GM18517 (cell line): ENCODE results near the gene SLC11A2.
"Not testable (repeated sequence)": the region's sequence is repeated elsewhere in the genome, so short reads cannot be mapped to it uniquely, and the experiment has no call there.

Source experiments
- ATAC-seq: cut with Tn5 transposase; IDR thresholded peaks from one replicate; pipeline ENCODE4 v1.9.1; 2021; ENCODE audit warnings: mild to moderate bottlenecking, moderate library complexity; ENCODE audit not compliant: unreplicated experiment

SLC11A2 gene

DNA sequence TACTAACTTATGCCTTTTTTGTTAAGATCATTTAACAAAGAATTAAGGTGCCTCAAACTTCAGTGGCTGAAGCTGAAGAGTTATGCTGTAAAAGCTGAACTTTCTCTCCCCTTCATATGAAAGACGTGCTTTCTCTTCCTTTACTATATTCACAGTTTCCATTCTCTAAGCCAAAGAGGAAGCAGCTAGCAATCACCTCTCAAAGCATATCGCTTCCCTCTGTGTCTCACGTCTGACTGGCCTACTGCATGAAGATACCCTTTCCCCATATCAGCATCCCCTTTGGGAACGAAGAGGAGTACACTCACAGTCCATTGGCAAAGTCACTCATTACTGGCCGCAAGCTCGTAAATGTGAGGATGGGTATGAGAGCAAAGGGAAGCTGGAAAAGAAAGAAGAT is 34.9 kb downstream of the SLC11A2 start:
- ATAC-seq, result no peak

DNA sequence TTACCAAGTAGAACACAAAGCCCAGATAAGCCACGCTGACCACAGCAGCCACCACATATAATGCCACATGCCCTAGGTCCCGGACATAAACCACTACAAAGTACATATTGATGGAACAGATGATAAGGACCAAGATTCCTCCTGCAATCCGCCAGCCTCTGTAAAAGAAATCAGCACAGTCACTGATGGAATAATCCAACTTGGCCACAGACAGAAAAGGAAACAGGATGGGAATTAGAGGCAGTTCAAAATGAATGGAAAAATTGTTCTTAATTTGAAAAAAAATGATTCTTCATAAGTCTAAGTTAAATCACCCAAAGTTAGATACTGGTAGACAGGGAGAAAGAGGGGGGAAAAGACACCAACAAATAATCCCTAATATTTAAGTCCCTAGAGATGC is 35.4 kb downstream of the SLC11A2 start:
- no peak for ATAC-seq

DNA sequence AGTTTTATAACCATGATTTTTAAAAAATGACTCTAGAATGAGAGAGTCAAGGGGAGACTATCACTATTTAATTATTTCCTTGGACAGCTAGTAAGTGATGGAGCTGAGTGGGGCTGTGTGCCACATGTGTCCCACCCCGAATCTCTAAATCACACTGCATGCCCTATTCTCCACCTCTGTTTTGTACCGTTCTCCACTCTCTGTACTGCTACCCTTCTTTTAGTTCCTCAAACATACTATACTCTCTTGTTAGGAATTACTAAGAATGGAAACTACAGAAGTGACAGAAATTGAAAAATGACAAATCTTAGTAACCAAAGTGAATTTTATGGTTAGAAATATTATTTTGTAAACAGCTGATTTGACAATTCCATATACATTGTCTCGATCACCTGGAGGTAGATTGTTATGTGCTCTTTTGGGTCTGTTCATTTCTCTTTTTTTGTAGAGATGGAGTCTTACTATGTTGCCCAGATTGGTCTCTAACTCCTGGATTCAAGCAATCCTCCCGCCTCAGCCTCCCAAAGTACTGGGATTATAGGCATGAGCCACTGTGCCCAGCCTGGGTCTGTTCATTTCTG is 35.9 kb downstream of the SLC11A2 start:
- ATAC-seq, result no peak

DNA sequence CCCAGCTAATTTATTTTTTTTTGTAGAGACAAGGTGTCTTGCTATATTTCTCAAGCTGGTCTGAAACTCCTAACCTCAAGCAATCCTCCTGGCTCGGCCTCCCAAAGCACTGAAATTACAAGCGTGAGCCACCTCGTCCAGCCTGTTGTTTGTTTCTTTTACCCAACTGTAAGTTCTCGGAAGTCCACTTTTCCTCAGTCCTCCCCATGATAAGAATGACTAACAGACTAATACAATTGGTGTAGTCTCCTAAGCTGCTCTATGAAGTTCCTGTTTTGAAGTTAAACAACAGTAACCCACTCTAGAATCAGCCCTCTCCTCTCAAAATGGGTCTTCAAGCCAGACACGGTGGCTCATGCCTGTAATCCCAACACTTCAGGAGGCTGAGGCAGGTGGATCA is 37.3 kb downstream of the SLC11A2 start:
- no peak for ATAC-seq

DNA sequence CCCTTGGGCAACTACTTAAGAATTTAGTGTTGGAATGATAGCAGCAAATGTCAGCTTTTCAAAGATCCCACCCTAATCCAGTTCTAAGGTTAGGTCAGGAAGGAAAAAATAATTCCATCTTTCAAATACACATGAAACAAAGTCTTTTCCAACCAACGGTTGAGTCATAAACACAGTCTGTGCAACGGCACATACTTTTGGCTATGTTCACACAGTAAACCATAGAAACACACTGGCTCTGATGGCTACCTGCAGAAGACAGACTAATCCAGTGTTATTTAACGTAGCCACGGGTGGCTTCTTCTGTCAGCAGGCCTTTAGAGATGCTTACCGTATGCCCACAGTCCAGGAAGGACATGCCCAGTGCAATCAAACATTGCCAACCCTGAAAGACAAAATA is 38.1 kb downstream of the SLC11A2 start:
- ATAC-seq, result no peak

DNA sequence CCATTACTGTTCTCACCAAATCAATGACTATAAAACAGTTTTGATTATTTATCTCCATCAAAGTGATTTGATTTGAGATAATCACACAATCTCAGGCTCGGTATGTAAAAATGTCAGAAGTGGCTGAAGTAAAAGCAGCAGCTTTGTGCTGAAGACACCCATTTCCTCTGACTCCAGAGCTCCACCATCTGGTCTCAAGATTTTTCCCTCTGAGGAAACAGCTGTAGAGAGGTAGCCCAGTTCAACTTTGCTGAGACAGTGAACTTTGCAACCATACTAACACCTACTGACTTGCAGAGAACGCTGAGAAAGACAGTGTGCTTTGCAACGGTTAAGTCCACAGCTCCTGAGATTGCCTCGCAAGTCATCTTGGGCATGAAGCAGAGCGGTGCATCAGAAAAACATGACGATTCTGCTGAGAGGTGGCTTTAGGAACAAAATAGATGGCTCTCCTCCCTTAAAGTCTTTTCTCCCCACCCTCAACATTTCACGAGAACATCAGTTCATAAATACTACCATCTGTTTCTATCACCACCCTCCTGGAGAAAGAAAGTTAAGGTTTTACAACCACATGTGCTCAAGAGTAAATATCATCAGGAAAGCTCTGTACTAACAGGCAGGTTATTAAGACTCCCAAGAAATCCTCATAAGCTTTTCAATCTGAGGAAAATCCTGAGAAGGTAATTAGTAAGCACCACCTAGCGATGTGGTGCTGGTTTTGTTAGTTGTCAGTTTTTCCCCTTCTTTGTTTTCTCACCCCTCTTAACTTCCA is 39.0 kb downstream of the SLC11A2 start:
- ATAC-seq, result no peak

DNA sequence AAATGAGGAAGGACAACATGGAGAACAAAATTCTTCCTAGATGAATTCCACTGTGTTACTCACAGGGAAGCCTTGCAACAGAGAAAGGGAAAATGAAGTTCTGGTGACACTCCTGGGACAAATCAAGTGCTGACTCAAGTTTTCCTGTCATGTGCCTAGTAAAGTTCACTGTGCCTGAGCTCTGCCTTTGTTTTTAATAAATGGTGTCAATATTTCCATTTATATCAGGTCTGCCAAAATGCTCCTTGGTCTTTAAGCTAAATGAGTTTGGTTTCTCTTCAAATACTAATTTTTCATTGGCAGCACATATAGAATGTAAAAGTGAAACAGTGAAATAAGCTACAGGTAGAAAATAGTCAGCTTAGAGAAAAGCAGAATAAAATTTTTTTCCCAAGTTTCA is 40.9 kb downstream of the SLC11A2 start:
- ATAC-seq, result no peak

DNA sequence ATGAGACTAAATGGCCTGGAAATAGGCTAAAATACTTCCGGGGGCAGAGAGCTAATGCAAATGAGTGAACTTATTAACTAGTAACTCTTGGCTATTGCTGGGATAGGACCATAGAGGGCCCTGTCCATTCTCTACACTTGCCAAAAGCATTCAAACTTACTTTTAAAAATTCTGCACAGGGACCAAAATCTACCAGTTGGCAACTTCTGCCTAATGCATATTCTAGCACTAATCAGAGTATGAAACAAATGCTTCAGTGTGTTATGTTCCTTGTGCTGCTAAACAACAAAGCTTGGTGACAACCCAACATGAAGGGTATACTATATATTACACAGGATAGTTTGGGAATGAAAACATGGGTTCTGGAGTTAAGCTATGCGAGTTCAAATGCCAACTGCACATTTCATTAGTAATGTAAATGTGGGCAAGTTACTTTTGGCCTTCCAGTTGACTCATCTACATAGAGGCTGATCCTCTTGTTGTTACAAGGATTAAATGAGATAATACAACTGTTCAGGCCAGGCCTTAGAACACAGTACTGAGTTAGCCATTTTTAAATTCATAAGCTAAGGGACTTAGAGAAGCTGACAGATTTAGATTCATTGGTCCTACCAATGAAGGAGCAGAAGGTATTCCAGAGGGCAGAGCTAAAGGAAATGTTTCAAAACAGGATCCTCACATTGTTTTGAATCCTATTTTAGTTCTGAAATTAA is 41.4 kb downstream of the SLC11A2 start:
- no peak for ATAC-seq

DNA sequence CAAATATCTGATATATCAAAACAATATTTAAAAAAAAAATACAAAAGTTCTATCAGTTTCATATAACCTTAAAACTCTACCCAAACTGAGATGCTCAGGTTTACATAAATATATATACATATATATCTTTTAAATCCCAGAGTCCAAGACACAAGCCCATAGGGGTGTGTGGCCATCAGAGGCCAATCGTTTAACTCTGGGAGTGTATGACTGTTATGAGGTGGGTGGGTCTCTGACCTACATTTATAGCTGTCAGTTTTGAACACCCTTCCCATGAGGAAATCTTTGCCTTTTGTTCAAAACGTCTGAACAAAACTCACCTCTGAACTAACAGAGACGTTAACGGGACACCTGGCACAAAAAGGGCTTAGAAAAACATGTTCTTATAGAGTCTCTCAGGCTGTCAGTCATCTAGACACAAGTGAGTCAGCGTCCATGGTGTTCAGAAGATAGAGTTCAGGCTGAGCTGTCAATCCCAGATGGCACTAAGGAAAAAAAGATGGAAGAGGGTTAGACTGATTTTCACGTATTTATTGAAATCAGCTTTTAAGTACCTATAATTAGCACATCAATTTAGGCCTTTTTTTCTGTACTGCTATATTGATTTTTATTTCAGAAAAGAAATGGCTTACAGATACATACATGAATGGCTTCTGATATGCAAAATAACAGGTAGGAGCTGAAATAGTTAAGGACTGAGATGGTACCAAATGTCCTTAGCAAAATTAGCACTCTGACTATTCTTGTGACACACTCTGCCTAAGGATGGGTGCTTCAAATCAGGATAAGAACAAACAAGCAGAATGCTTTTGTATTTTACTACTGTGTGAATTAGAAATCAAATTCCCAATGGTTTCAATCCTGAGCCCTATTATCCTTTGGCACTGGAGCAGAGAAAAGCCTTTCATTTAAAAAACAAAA is 44.6 kb downstream of the SLC11A2 start:
- ATAC-seq, result no peak

DNA sequence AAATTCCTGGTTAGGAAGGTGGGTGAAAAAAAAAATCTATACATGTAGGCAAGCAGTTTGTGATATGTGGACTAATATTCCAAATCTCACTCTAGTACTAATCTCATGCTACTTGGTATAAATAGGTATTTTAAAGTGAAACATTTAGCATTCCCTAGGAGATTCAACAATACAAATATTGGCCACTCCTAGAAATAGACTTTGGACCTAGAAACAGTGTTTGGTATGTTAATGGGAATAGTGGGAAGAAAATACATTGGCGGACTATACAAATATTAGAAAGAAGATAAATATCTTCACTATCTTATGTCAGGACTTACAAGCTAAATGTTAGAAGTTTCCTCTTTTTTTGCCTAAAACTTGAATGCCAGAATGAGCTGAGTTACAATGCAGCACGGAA is 45.6 kb downstream of the SLC11A2 start:
- ATAC-seq, result no peak

DNA sequence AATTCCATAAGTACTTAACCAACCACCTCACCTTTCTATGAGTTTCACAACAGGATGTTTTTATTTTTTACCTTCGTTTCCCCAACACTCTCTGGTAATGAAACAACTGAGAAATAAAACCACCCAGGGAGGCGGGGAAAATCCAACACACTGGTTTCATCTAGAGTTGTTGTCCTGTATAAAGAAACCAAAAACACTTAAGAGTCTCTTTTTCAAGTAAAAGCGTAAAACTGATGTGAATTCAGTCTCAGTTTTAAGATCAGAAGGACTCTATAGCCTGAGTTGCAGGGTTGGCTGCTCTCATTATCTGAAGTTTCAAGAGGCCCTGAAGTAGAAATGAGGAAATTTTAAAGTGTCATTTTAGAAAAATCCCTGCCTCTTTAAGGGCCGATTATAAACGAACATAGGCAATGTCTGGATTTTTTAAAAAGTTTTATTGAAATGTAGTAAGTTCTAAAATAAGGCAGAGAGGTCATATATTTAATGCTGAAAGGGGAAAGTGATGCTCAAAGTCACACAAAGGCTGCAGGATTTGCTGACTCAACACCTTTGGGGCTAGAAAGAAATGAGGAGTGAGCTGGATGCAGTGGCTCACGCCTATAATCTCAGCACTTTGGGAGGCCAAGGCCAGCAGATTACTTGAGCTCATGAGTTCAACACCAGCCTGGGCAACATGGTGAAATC is 46.7 kb downstream of the SLC11A2 start:
- ATAC-seq, result peak; percentile 95

DNA sequence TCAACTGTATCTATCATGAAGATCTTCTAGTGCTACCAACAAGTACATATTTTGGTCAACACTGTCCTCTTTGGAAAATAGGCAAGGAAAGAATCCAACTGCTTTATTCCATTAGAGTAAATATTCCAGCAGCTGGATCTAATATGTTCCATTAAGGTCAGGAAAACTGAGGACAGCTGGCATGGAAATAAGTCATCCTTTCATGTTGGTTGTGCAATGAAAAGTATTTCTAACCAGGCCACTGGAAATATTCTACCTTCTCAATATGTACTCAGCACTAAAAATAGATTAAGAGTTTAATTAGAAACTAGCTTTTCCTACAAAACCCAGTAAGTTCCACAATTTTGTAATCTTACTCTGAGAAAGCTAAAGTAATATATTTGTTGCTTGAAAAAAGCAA is 54.2 kb downstream of the SLC11A2 start:
- ATAC-seq, result no peak

DNA sequence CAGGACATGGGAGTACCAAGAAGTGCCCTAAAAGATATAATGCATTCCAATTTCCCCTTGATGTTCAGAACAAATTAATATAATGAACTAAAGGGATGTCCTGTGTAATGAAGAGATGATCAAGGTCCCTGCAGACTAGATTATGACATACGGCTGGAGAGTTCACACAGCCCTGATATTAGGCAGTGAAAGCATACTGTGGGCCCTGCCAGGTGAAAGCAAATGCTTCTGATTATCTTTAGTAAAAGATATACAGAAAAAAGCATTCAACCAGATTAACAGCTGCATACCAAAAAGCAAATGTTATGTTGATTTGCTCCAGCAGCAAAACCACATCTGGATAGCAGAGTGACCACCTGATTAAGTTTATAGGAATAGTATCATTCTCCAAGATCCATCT is 61.8 kb downstream of the SLC11A2 start:
- ATAC-seq, result no peak

DNA sequence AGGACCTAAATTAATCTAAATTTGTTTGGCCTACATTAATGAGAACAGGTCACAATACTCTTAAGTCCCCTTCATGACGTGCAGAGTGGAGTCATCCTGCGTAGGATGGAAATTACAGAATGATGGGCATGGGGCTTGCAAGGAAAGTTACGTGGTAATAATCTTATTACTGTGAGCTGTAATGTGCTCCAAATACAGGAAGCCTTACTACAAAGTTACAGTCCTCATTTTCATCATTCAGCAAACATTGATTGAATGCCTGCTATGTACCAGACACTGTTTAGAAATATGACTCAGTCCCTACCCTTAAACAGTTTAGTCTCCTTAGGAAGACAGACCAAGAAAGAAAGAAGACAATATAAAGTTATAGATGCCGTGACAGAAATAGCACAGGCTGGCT is 64.5 kb downstream of the SLC11A2 start:
- ATAC-seq, result no peak

DNA sequence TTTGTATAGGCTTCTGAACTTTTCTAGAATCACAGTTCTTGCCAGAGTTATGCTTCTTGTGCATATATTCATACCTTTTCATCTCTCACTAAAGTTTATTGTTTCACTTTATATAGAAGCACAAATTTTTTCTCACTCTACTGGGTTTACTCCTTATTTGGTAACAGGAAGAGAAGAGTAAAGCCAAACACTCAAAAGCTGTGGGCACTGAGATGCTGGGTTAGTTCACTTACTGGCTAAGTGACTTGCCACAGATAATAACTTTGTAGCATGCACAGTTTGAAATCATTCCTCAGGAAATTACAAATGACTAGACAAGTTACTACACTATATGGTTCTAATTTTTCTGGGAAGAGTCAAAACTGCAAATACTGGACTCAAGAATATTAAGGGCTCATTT is 66.1 kb downstream of the SLC11A2 start:
- no peak for ATAC-seq

DNA sequence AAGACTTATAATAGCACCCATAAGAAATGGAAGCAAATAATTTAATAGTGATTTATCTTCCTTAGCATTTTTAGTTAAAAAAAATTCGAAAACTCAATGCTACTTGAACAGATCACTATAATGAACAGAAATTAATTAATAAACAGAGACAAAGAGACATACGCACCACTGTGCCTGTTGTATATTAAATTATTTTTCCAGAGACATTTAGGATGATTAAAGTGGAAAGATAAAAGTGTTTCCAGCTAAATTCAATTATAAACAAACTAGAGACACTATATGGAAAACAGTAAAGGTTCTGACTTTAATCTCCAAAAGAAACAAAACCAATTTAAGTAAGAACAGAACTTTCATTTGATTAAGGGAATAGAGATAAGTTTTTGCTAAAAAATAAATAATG is 70.5 kb downstream of the SLC11A2 start:
- no peak for ATAC-seq

DNA sequence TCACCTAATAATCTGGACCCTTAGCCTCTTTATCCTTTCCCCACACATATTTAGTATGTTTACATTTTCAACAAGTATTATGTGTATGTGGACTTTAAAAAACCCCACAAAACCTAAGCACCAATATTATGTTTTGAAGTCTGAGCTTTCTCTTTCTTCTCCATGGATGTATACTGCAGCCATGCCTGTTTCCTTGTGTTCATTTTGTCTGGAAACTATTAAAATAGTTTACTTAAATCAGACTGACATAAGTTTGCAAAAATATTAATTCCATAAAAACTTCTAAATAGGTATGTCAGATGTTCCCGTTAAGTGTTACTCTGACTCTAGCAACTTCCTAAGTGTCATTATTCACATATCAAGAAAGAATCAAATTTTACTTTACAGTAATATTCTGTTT is 70.9 kb downstream of the SLC11A2 start:
- ATAC-seq, result no peak

DNA sequence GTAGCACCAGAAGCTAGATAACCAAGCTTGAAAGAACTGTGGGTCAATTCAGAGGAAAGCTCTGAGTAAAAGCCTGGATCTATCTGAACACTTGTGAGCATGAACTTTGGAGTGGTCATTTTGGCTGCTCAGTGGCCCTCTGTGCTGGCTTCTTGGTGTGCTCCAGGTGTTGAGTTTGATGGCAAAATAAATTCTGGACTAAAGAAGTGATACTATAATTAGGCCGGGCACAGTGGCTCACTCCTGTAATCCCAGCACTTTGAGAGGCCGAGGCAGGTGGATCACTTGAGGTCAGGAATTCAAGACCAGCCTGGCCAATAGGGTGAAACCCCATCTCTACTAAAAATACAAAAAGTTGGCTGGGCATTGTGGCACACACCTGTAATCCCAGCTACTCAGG is 71.4 kb downstream of the SLC11A2 start:
- not testable (repeated sequence) for ATAC-seq

DNA sequence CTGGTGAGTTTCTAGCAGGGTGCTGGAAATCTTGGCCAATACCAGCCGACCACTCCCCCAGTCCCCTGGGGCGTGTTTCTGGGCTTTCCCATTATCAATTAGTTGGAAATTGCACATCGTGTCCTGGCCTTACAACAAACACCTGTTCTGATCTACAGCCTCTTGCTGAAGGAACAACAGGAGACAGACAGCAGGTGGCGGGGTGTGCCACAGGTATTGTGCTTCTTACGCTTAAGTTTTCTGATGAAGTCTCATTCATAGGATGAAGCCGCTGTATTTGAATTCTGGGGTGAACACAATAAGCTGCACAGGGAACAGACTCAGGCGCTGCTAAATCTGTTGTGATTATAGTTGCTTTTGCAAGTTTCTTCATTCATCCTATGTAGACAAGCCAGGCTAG is 73.1 kb downstream of the SLC11A2 start:
- ATAC-seq, result no peak

DNA sequence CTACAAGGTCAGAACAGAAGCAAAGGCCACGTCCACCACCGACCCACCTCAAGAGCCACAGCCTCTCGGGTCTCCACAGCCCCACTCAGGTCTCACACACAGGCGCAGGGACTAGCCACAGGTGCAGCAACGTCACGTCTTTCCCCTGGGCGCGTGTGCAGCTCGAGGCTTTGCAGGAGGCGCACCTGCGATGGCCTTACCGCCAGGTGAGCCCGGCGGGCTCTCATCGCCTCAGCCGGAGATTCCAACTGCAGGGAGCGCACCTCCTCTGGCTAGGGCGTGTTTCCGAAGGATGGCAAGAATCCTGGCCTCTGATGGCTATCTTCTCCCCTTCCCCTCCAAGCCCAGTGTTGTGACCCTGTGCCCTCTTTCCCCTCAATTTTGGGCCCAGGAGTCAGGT is 73.7 kb downstream of the SLC11A2 start, which contains the start of gene HIGD1C:
TSS of gene HIGD1C (plus strand) at position 35 of the 400 bp plus-strand sequence. CDS start 1,455 bp downstream, outside the sequence.
- no peak for ATAC-seq
